ENCODE results near the gene SULT1C3. TPM values are rescaled to one million over a fixed set of nuclear protein-coding genes. Genes with fewer than 3 reads are reported as not detected.

SULT1C3 gene
- total and polyA plus RNA-seq, 2 of the 13 experiments (the other 11 are each of a cell fraction or from before 2014, with no cell fraction given), result not detected

DNA sequence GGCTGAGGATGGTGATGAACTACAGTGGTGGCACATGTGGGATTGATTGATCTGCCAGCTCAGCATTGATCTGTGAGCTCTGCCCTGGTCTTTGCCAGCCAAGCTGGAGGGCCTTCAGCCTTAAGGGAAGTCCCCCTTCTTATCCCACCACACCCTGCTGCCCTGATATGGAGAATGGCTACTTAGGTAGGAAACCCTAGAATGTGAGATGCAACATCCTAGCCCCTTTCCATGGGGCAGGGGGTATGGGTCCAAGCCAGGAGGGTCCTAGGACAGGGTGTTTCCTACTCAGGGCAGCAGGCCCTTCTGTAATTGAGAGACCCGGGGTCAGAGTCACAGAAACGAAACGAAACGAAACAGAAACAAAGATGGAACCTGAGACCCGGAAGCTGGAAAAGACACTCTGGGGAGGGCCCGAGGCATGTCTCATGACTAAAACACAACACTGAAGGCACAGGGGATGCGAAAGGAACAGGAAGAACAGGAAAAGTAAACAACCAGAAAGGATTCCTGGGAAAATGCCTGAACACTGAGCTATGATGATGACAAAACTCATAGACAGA lies 32.0 kb downstream of the SULT1C3 start (continued):
- TF ChIP-seq, protein P1, sequence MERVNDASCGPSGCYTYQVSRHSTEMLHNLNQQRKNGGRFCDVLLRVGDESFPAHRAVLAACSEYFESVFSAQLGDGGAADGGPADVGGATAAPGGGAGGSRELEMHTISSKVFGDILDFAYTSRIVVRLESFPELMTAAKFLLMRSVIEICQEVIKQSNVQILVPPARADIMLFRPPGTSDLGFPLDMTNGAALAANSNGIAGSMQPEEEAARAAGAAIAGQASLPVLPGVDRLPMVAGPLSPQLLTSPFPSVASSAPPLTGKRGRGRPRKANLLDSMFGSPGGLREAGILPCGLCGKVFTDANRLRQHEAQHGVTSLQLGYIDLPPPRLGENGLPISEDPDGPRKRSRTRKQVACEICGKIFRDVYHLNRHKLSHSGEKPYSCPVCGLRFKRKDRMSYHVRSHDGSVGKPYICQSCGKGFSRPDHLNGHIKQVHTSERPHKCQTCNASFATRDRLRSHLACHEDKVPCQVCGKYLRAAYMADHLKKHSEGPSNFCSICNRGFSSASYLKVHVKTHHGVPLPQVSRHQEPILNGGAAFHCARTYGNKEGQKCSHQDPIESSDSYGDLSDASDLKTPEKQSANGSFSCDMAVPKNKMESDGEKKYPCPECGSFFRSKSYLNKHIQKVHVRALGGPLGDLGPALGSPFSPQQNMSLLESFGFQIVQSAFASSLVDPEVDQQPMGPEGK (CRISPR knock-in tag; IDR thresholded peaks at IDR 0.05), result no peak
- TF ChIP-seq POLR2A (IDR thresholded peaks at IDR 0.05; ENCODE audit: insufficient read depth in 1 of 2, low read depth in 2 of 2, low read length in 2 of 2) (no peak), TP53 (CRISPR knock-in tag; conservative IDR thresholded peaks at IDR 0.05) (no peak), ZNF343 (CRISPR knock-in tag; IDR thresholded peaks at IDR 0.05) (0 out of 2 replicates have a peak, but pooled peaks have one; percentile 27), ZNF451 (CRISPR knock-in tag; IDR thresholded peaks at IDR 0.05) (no peak), SRSF4 (IDR thresholded peaks at IDR 0.05; ENCODE audit: low read depth, low read length, poor library complexity, severe bottlenecking) (no peak), ATF7-NPFF (CRISPR knock-in tag; IDR thresholded peaks at IDR 0.05; ENCODE audit: low read depth) (no peak), XRCC5 (optimal IDR thresholded peaks at IDR 0.05; ENCODE audit: low read length) (no peak), ZNF543 (CRISPR knock-in tag; IDR thresholded peaks at IDR 0.05) (no peak), ZNF496 (CRISPR knock-in tag; IDR thresholded peaks at IDR 0.05; ENCODE audit: insufficient replicate concordance) (no peak), TCF12 (IDR thresholded peaks at IDR 0.05) (no peak), TCF12 (CRISPR knock-in tag; IDR thresholded peaks at IDR 0.05) (no peak), PHF20 (CRISPR knock-in tag; IDR thresholded peaks at IDR 0.05) (peak; percentile 64), MYC (CRISPR knock-in tag; IDR thresholded peaks at IDR 0.05; ENCODE audit: borderline replicate concordance) (no peak), TMF1 (CRISPR knock-in tag; IDR thresholded peaks at IDR 0.05; ENCODE audit: low read depth) (no peak)
- TF ChIP-seq, protein P2, sequence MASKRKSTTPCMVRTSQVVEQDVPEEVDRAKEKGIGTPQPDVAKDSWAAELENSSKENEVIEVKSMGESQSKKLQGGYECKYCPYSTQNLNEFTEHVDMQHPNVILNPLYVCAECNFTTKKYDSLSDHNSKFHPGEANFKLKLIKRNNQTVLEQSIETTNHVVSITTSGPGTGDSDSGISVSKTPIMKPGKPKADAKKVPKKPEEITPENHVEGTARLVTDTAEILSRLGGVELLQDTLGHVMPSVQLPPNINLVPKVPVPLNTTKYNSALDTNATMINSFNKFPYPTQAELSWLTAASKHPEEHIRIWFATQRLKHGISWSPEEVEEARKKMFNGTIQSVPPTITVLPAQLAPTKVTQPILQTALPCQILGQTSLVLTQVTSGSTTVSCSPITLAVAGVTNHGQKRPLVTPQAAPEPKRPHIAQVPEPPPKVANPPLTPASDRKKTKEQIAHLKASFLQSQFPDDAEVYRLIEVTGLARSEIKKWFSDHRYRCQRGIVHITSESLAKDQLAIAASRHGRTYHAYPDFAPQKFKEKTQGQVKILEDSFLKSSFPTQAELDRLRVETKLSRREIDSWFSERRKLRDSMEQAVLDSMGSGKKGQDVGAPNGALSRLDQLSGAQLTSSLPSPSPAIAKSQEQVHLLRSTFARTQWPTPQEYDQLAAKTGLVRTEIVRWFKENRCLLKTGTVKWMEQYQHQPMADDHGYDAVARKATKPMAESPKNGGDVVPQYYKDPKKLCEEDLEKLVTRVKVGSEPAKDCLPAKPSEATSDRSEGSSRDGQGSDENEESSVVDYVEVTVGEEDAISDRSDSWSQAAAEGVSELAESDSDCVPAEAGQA (IDR thresholded peaks at IDR 0.05; ENCODE audit: low read depth), result no peak
- TF ChIP-seq, protein P2 (CRISPR knock-in tag; IDR thresholded peaks at IDR 0.05; ENCODE audit: borderline replicate concordance), result no peak
- TF ChIP-seq, protein P3, sequence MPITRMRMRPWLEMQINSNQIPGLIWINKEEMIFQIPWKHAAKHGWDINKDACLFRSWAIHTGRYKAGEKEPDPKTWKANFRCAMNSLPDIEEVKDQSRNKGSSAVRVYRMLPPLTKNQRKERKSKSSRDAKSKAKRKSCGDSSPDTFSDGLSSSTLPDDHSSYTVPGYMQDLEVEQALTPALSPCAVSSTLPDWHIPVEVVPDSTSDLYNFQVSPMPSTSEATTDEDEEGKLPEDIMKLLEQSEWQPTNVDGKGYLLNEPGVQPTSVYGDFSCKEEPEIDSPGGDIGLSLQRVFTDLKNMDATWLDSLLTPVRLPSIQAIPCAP (CRISPR knock-in tag; IDR thresholded peaks at IDR 0.05; ENCODE audit: low read depth), result peak; percentile 57
- TF ChIP-seq, protein P4, sequence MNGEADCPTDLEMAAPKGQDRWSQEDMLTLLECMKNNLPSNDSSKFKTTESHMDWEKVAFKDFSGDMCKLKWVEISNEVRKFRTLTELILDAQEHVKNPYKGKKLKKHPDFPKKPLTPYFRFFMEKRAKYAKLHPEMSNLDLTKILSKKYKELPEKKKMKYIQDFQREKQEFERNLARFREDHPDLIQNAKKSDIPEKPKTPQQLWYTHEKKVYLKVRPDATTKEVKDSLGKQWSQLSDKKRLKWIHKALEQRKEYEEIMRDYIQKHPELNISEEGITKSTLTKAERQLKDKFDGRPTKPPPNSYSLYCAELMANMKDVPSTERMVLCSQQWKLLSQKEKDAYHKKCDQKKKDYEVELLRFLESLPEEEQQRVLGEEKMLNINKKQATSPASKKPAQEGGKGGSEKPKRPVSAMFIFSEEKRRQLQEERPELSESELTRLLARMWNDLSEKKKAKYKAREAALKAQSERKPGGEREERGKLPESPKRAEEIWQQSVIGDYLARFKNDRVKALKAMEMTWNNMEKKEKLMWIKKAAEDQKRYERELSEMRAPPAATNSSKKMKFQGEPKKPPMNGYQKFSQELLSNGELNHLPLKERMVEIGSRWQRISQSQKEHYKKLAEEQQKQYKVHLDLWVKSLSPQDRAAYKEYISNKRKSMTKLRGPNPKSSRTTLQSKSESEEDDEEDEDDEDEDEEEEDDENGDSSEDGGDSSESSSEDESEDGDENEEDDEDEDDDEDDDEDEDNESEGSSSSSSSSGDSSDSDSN (CRISPR knock-in tag; IDR thresholded peaks at IDR 0.05), result no peak

Data from HepG2 (cell line).